Stomach (tissue), 4 donors: Measurements from ENCODE around the gene RBBP5.

Source experiments
- CTCF ChIP-seq, 7 experiments: fragments of 450-650 bp in 4 of 7; fragments of 200-600 bp in 3 of 7; sonication (generic) in 3 of 7; IDR thresholded peaks; one replicate each; pipeline ENCODE4 v1.5.1; 2016 to 2019; ENCODE audit warnings: antibody characterized with exemption in 7 of 7, control low read depth in 2 of 7, mild to moderate bottlenecking in 1 of 7
- EP300 ChIP-seq: sonication (generic); formaldehyde crosslinking; IDR thresholded peaks from one replicate; pipeline ENCODE4 v1.6.1; 2017; ENCODE audit warnings: antibody characterized with exemption
- POLR2A ChIP-seq, 4 donors: fragments of 450-650 bp; IDR thresholded peaks; one replicate each; pipeline ENCODE4 v1.6.1; 2016; ENCODE audit warnings: antibody characterized with exemption in 4 of 4, control low read depth in 2 of 4, mild to moderate bottlenecking in 1 of 4, moderate library complexity in 1 of 4
- POLR2AphosphoS5 ChIP-seq, 3 donors: sonication (generic); formaldehyde crosslinking; IDR thresholded peaks; one replicate each; pipeline ENCODE4 v1.6.1; 2016; ENCODE audit warnings: antibody characterized with exemption in 3 of 3

GRCh38 chr1:205102404-205102803, 19.4 kb downstream of the RBBP5 start:
- TF ChIP-seq CTCF (IDR thresholded peaks at IDR 0.05) (no peak), POLR2AphosphoS5 (IDR thresholded peaks at IDR 0.05) (no peak), POLR2A (IDR thresholded peaks at IDR 0.05) (no peak), EP300 (no peak)
